Thyroid gland (tissue), 4 donors: ENCODE results near the gene ZFYVE21. TPM values are rescaled to one million over a fixed set of nuclear protein-coding genes. Genes with fewer than 3 reads are reported as not detected.
A peak's percentile ranks its signal among the peaks of the same experiment; 100 is the strongest.

Experiments used
- DNase-seq, 2 donors: peaks; one replicate each; pipeline ENCODE4 v3.0.0-alpha.2; 2019
- H3K27ac ChIP-seq, 3 donors: fragments of 200-600 bp; sonication (generic); 1 replicate in 2 of 3; 2 replicates in 1 of 3; pipeline ENCODE4 v1.5.1; 2016 to 2019; ENCODE audit warnings: mild to moderate bottlenecking in 1 of 3, moderate library complexity in 1 of 3
- H3K27me3 ChIP-seq: fragments of 200-600 bp; sonication (generic); one replicate; pipeline ENCODE4 v1.5.1; 2019
- H3K36me3 ChIP-seq, 2 donors: fragments of 200-600 bp; sonication (generic); one replicate each; pipeline ENCODE4 v1.5.1; 2016 to 2019
- H3K4me1 ChIP-seq, 2 donors: fragments of 200-600 bp; sonication (generic); one replicate each; pipeline ENCODE4 v1.5.1; 2017 to 2019
- H3K4me3 ChIP-seq, 3 donors: fragments of 200-600 bp; sonication (generic); replicated peaks in 1 of 3; 1 replicate in 2 of 3; 2 replicates in 1 of 3; pipeline ENCODE4 v1.5.1; 2016; ENCODE audit warnings: mild to moderate bottlenecking in 1 of 3
- H3K9me3 ChIP-seq: fragments of 200-600 bp; sonication (generic); one replicate; pipeline ENCODE4 v1.5.1; 2017
- POLR2A ChIP-seq, 2 donors: fragments of 450-650 bp; IDR thresholded peaks; one replicate each; pipeline ENCODE4 v1.6.1; 2017; ENCODE audit warnings: antibody characterized with exemption in 2 of 2, mild to moderate bottlenecking in 2 of 2, moderate library complexity in 1 of 2
- WGBS, 2 donors: methylation state at CpG; one replicate each; pipeline ENCODE4 v1.1.5; 2017; 5-methylcytosine and 5-hydroxymethylcytosine counted together
- intact Hi-C: fragments of 100-400 bp; cut with DNase I; formaldehyde crosslinking; loops from one replicate; pipeline ENCODE4 v1.15.1; 2023
- total RNA-seq, 4 donors: library from RNA; depleted of rRNA; stranded (reverse); fragments of >200 nt; gene quantifications; one replicate each; pipeline ENCODE4 v1.2.3, GENCODE V29; 2016
- TF ChIP-seq, protein P1 (sequence below), 6 experiments: fragments of 200-600 bp in 3 of 6; fragments of 450-650 bp in 3 of 6; sonication (generic) in 3 of 6; IDR thresholded peaks; one replicate each; pipeline ENCODE4 v1.5.1; 2016 to 2019; ENCODE audit warnings: antibody characterized with exemption in 6 of 6, mild to moderate bottlenecking in 2 of 6, inconsistent platforms in 1 of 6, moderate library complexity in 1 of 6

ZFYVE21 gene
- total RNA-seq, 4 donors from 2014 or later: 113 to 167 (median 131) TPM

DNA sequence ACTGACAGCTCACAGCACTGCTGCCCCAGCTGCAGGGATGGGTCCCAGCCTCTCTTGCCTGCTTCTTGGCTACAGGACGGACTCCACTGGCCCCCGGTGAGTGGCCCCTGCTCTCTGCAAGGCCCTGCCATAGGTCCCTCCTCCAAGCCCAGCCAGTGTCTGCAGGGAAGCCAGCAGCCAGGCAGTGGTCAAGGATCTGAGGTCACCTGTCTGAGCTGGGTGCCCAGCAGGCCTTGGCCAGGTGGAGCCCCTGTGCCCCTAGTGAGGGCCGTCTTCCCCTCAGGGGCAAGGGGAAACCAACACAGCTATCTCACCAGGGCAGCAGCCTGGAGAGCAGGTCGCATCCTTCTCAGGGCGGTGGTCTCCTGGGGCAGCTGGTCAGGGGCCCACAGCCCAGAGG is 13.5 kb upstream of the ZFYVE21 start:
- Histone ChIP-seq H3K27me3 (no peaks in the 10 kb centered on the region), H3K4me1 (peaks cover 0 to 11% of the 10 kb centered on the region in 2 donors), H3K36me3 (peaks cover 38 to 52% of the 10 kb centered on the region in 2 donors), H3K27ac (no peak overlapping the region), H3K4me3 (no peak overlapping the region), H3K9me3 (no peaks in the 10 kb centered on the region)
- intact Hi-C loops: no loop called here
- DNase-seq: no peak
- WGBS, 2 donors: 94 to 96% methylated on average over 4 to 5 of the region's 5 CpGs
- TF ChIP-seq, protein P1, sequence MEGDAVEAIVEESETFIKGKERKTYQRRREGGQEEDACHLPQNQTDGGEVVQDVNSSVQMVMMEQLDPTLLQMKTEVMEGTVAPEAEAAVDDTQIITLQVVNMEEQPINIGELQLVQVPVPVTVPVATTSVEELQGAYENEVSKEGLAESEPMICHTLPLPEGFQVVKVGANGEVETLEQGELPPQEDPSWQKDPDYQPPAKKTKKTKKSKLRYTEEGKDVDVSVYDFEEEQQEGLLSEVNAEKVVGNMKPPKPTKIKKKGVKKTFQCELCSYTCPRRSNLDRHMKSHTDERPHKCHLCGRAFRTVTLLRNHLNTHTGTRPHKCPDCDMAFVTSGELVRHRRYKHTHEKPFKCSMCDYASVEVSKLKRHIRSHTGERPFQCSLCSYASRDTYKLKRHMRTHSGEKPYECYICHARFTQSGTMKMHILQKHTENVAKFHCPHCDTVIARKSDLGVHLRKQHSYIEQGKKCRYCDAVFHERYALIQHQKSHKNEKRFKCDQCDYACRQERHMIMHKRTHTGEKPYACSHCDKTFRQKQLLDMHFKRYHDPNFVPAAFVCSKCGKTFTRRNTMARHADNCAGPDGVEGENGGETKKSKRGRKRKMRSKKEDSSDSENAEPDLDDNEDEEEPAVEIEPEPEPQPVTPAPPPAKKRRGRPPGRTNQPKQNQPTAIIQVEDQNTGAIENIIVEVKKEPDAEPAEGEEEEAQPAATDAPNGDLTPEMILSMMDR (IDR thresholded peaks at IDR 0.05): no peak
- no peak for TF ChIP-seq POLR2A (IDR thresholded peaks at IDR 0.05)

DNA sequence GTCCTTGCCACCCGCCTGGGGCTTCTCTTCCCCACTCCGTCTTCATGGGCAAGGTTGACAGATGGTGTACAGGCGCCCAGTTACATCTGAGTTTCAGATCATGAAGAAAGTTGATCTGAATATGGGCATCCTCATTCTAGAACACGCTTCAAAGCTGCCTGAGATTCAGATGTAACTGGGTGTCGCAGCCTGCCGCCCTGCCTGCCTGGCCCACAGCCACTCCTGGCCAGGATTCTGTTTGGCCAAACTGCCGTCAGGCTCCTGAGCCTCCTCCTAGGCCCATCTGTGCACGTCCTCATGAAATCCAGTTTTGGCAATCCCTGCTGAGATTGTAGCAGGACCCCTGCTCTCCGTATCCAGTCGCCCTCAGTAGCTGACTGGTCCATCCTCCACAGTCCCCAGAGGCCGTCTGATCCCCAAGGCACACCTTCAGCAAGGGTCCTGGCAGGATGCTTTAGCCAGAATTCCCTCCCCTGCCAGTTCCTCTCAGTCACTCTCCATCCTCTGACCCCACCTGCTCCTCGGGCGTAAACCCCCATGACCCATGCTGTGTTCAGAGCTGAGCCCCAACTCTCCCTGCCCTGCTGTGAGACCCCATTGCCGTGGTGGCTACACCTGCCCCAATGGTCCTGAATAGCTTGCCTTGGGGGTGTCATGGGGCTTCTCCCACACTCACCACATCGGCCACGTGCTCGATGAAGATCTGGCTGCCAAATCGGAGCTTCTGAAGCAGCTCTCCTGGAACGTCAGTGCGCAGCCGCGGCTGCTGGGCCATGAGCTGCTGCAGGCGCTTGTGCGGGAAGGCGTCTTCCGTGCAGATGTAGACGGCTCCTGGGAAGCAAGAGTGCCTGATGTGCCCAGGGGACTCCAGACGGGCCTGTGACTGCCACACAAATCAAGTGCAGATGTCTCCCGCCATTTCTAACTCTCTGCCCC is 12.8 kb upstream of the ZFYVE21 start:
- no peaks in the 10 kb centered on the region for H3K9me3 ChIP-seq
- DNase-seq: no peak
- peaks cover 40 to 49% of the 10 kb centered on the region in 2 donors for H3K36me3 ChIP-seq
- 93 to 94% methylated on average over 29 of the region's 29 CpGs for WGBS, 2 donors
- peaks cover 0 to 4% of the 10 kb centered on the region in 2 donors for H3K4me1 ChIP-seq
- no peak overlapping the region for H3K27ac ChIP-seq
- H3K27me3 ChIP-seq: no peaks in the 10 kb centered on the region
- TF ChIP-seq, protein P1 (IDR thresholded peaks at IDR 0.05): no peak
- no peak for TF ChIP-seq POLR2A (IDR thresholded peaks at IDR 0.05)
- H3K4me3 ChIP-seq: no peak overlapping the region
- intact Hi-C loops: no loop called here

DNA sequence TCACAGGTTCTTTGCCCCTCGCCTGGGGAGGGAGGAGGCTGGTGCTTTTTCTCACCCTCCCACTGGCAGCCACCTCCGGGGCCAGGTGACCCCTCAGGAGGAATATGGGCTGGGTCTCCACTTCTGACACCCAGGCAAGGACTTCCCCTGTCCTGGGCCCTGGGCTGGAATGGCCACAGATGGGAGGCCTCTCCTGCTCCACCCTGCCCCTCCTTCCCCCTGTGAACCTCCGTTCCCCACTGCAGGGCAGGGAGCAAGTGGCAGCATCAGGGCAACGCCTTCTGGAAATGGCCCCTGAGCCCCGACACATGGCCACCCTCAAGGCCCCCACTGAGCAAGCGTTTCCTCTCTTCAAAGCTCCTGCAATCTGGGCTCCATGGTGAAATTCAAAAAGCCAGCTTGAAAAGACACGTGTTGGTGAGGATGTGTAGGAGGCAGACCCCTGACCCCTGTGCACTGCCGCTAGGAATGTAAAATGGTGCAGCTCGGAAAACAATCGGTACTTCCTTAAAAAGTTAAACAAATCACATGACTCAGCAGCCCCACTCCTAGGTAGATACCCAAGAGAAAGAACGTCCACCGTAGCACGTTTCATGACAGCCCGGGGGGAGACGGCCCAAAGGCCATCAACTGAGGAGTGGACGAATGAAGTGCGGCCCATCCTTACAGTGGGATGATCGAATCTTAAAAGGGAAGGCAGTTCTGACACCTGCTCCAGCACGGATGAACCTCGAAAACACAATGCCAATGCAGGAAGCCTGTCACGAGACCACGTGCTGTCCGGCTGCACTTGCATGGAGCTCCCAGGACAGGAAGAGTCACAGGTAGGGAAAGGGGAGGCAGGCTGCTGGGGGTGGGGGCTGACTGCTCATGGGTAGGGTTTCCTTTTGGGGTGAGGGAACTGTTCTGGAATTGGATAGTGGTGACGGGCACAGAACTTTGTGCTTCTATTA is 11.9 kb upstream of the ZFYVE21 start:
- no peaks in the 10 kb centered on the region for H3K27me3 ChIP-seq
- no peak overlapping the region for H3K4me3 ChIP-seq
- intact Hi-C loops: no loop called here
- no peaks in the 10 kb centered on the region for H3K9me3 ChIP-seq
- WGBS, 2 donors: 78 to 83% methylated on average over 24 of the region's 24 CpGs
- H3K36me3 ChIP-seq: peaks cover 34 to 40% of the 10 kb centered on the region in 2 donors
- DNase-seq: no peak
- TF ChIP-seq, protein P1 (IDR thresholded peaks at IDR 0.05): no peak
- TF ChIP-seq POLR2A (IDR thresholded peaks at IDR 0.05): no peak
- no peak overlapping the region for H3K27ac ChIP-seq
- H3K4me1 ChIP-seq: no peaks in the 10 kb centered on the region

DNA sequence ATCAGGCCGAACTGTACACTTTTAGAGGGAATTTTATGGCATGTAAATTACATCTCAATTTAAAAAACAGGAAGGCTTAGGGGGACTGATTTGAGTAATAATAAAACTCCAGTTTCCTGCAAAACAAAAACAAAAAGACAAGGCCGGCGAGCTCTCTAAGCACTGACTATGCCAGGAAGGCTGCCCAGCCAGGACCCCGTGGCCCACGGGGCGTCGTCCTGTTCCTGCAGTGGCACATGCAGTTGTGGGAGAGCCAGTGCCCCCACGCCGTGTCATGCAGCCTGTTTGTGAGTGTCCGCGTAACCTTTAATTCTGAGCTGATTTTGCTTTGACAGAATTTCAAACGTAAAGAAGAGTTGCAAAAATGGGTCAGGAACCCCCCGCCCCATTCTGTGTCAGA is 10.9 kb upstream of the ZFYVE21 start:
- H3K27ac ChIP-seq: peak overlapping the region in 1 of 3 donors; percentile 52
- WGBS, 2 donors: 73 to 81% methylated on average over 13 of the region's 13 CpGs
- peaks cover 25 to 34% of the 10 kb centered on the region in 2 donors for H3K36me3 ChIP-seq
- no peaks in the 10 kb centered on the region for H3K4me1 ChIP-seq
- intact Hi-C loops: no loop called here
- DNase-seq: no peak
- no peak overlapping the region for H3K4me3 ChIP-seq
- no peaks in the 10 kb centered on the region for H3K27me3 ChIP-seq
- TF ChIP-seq POLR2A (IDR thresholded peaks at IDR 0.05): no peak
- TF ChIP-seq, protein P1 (IDR thresholded peaks at IDR 0.05): no peak
- no peaks in the 10 kb centered on the region for H3K9me3 ChIP-seq
